Chondrocyte (in vitro differentiated cells): ENCODE measurements around the gene STK24. TPM values are rescaled to one million over a fixed set of nuclear protein-coding genes. Genes with fewer than 3 reads are reported as not detected.

Experiments used
- DNase-seq: peaks from one replicate; pipeline ENCODE4 v3.0.0; 2021; ENCODE audit warnings: mixed read lengths, low spot score
- H3K27ac Mint-ChIP-seq: one replicate; pipeline ENCODE4 v1.8.0; 2021; ENCODE audit warnings: mild to moderate bottlenecking, moderate library complexity, mixed read lengths; ENCODE audit not compliant: unreplicated experiment
- H3K27me3 Mint-ChIP-seq: 2 replicates; pipeline ENCODE4 v1.8.0; 2021; ENCODE audit warnings: low read depth, mixed read lengths
- H3K36me3 Mint-ChIP-seq: 2 replicates; pipeline ENCODE4 v1.8.0; 2021; ENCODE audit warnings: low read depth, mixed read lengths
- H3K4me1 Mint-ChIP-seq: 2 replicates; pipeline ENCODE4 v1.8.0; 2021; ENCODE audit warnings: low read depth, mild to moderate bottlenecking, mixed read lengths
- H3K4me3 Mint-ChIP-seq: one replicate; pipeline ENCODE4 v1.8.0; 2021; ENCODE audit warnings: mild to moderate bottlenecking, moderate library complexity, mixed read lengths; ENCODE audit not compliant: unreplicated experiment
- H3K9me3 Mint-ChIP-seq: 2 replicates; pipeline ENCODE4 v1.8.0; 2021; ENCODE audit warnings: low read depth, mixed read lengths
- total RNA-seq: library from RNA; stranded (reverse); gene quantifications from 3 replicates; pipeline ENCODE4 v1.2.1, GENCODE V29; 2021
- TF ChIP-seq, protein P1 (sequence below): fragments of 200-600 bp; sonication (generic); IDR thresholded peaks from 2 replicates; pipeline ENCODE4 v1.5.0; 2021; ENCODE audit warnings: antibody characterized with exemption, mild to moderate bottlenecking, moderate library complexity

STK24 gene
- total RNA-seq, 1 donor from 2014 or later, result 100 TPM

DNA sequence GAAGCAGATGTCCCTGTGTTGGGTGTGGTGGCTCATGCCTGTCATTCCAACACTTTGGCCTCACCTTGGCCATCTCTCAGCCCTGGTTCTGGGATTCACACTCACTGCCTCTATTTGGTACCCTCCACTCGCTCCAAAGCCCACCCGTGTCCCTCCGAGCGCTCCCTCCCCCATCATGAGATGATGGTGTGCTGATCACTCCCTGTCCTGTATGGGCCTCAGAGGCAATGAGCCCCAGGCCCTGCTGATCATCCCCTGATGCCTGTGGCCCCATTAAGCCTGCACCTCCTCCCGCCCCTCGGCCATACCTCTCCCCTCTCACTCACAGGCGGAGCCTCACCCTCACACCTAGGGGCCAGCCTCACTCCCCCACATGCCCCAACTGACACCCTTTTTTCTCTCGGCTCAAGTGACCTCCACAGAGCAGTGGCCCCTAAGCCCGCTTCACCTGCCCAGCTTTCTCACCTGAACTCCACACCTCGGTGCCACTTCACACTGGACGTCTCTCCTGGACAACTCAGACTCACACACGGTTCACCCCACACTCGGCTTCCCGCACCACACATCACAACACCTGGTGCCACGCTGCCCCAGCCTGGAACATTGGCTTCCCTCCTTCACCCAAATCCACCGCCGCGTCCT lies 114.5 kb downstream of the STK24 start:
- Mint-ChIP-seq H3K36me3 (peaks cover 29% of the 10 kb centered on the region), H3K27ac (peak overlapping the region; percentile 68), H3K27me3 (no peaks in the 10 kb centered on the region), H3K4me3 (peak overlapping the region; percentile 29), H3K9me3 (no peaks in the 10 kb centered on the region), H3K4me1 (peaks cover 31% of the 10 kb centered on the region)
- peak; percentile 76 for DNase-seq
- TF ChIP-seq, protein P1, sequence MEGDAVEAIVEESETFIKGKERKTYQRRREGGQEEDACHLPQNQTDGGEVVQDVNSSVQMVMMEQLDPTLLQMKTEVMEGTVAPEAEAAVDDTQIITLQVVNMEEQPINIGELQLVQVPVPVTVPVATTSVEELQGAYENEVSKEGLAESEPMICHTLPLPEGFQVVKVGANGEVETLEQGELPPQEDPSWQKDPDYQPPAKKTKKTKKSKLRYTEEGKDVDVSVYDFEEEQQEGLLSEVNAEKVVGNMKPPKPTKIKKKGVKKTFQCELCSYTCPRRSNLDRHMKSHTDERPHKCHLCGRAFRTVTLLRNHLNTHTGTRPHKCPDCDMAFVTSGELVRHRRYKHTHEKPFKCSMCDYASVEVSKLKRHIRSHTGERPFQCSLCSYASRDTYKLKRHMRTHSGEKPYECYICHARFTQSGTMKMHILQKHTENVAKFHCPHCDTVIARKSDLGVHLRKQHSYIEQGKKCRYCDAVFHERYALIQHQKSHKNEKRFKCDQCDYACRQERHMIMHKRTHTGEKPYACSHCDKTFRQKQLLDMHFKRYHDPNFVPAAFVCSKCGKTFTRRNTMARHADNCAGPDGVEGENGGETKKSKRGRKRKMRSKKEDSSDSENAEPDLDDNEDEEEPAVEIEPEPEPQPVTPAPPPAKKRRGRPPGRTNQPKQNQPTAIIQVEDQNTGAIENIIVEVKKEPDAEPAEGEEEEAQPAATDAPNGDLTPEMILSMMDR, result no peak

DNA sequence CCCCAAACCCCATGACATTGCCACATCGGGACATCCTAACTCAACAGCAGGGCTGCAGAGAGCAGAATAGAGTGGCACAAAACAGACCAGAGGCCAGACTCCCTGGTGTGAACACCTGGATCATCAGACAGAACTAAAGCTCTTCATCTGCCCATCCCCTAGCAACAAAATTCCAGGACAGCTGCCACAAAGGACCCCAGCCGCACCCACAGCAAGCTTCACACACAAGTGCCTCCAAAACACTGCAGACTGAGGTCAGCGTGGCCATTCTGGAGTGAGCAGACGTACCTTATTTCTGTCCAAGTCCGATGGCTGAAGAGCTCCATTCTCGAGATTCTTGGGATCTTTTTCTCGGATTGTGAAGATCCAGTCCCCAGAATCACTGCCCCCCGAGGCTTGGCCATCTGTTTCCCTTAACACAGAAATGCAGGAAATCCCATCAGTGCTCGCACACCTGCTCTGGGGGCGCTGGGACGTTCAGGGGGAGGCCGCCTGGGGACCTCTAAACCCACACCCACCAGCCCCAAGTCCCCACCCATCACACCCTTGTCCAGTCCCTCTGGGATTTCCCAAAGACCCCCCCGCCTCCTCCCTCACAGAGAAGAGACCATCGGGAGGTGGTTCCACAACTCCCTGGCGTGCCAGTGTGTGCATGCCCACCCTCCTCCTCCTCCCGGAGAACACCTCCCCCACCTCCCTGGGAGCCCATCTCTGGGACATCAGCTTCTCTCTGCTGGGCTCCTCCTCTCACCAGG lies 115.2 kb downstream of the STK24 start:
- no peaks in the 10 kb centered on the region for H3K9me3 Mint-ChIP-seq
- TF ChIP-seq, protein P1, result no peak
- H3K36me3 Mint-ChIP-seq, result peaks cover 33% of the 10 kb centered on the region
- DNase-seq, result peak; percentile 72
- no peak overlapping the region for H3K27ac Mint-ChIP-seq
- H3K4me1 Mint-ChIP-seq, result peaks cover 31% of the 10 kb centered on the region
- H3K4me3 Mint-ChIP-seq, result no peak overlapping the region
- no peaks in the 10 kb centered on the region for H3K27me3 Mint-ChIP-seq

DNA sequence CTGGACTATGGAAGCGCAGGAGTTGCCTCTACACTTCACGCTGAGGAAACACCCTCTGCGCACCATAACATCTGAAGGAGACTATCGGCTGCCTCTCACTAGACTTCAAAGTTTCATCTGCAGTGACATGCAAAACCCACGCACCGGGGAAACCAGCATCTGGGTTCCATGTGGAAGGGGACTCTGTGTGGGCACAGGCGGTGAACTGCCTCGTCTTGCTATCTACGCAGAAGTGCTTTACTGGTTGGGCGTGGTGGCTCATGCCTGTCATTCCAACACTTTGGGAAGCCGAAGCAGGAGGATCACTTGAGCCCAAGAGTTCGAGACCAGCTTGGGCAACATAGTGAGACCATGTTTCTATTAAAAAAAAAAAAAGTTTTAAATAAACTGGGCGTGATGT lies 116.4 kb downstream of the STK24 start:
- H3K27ac Mint-ChIP-seq, result peak overlapping the region; percentile 12

DNA sequence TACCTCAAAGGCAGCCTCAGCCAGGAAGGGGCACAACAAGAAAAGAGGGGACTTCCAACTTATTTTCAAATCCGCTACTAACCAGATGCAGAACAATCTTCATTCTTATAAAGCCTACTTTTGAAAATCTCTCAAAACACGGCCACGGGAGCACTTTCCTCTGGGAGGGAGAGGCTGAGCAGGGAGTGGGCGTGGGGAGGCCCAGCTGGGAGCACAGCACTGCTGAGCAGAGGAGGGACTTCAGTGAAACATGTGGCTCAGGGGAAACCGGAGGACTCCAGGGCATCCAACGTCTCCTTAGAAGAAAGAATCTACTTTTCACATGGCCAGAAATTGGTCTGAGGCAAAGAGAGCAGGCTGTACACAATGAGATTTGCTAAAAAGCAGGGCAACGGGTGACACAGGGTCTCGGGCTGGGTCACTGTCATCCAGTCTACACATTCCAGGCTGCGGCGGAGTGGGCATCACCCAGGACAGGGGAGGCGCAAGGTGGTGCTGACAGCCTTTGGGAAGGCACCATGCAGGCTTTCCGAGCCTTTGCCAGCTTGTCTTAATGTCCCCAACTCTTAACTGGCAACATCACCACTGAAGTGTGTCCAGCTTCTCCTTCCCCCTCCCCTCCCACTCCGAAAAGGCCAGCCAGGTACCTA lies 117.1 kb downstream of the STK24 start:
- Mint-ChIP-seq H3K36me3 (peaks cover 30% of the 10 kb centered on the region), H3K27me3 (no peaks in the 10 kb centered on the region), H3K4me1 (peaks cover 41% of the 10 kb centered on the region), H3K27ac (peak overlapping the region; percentile 50), H3K9me3 (no peaks in the 10 kb centered on the region), H3K4me3 (no peak overlapping the region)
- DNase-seq, result peak; percentile 72
- TF ChIP-seq, protein P1, result no peak

More for the DNA sequence above, 116.4 kb downstream of the STK24 start:
- Mint-ChIP-seq H3K36me3 (peaks cover 33% of the 10 kb centered on the region), H3K27me3 (no peaks in the 10 kb centered on the region), H3K4me1 (peaks cover 35% of the 10 kb centered on the region), H3K9me3 (no peaks in the 10 kb centered on the region), H3K4me3 (no peak overlapping the region)
- peak; percentile 65 for DNase-seq
- TF ChIP-seq, protein P1, result no peak

DNA sequence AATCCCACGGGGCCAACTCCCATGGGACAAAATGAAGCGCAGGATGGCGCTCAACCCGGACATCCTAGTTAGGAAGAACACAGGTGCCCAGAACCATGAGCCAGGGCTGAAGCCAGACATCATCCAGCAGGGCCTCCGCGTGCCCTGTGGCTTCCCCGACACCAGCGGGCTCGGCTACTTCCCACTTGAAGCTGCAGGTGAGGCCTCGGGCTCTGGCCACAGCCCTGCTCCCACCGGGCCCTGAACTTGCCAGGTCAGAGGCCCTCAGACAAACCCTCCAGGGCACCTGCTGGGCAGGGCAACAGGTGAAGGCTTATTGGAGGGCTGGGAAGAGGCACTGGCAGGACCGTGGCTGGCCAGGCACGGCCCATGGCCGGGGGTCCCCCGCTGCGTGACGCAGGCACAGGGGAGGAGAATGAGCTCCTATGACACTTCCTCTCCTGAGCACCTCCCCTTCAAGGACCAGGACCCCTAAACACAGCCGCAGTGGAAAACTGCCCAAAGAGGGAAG lies 117.7 kb downstream of the STK24 start:
- Mint-ChIP-seq H3K9me3 (no peaks in the 10 kb centered on the region), H3K27ac (no peak overlapping the region), H3K4me1 (peaks cover 47% of the 10 kb centered on the region), H3K36me3 (peaks cover 31% of the 10 kb centered on the region), H3K4me3 (no peak overlapping the region), H3K27me3 (no peaks in the 10 kb centered on the region)
- peak; percentile 76 for DNase-seq
- TF ChIP-seq, protein P1, result no peak
